ENCODE results near the gene FAM162B. TPM values are rescaled to one million over a fixed set of nuclear protein-coding genes. Genes with fewer than 3 reads are reported as not detected.

FAM162B gene
- total RNA-seq, 4 donors from 2014 or later, result 0.59 to 46.6 (median 14.6) TPM

DNA sequence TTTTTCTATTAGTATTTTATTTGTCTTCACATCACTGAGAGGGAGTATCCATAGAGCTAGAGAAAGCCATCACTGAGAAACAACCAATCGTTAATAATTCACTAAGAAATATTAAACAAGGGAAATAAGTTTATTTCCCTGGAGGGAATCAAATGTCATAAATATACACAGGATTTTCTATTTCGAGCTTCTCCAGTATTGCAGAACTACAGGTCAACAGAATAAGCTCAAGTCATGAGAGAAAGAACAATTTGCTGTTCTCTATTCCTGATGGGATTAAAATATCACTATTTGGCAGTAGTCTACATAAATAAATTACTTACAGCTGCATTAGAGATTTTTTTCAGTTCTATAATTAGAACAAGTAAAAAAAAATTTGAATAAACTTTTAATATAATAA, 2.2 kb upstream of the FAM162B start:
- intact Hi-C loops (cut with DNase I; ENCODE audit: low total_unique reads), result no loop called here

DNA sequence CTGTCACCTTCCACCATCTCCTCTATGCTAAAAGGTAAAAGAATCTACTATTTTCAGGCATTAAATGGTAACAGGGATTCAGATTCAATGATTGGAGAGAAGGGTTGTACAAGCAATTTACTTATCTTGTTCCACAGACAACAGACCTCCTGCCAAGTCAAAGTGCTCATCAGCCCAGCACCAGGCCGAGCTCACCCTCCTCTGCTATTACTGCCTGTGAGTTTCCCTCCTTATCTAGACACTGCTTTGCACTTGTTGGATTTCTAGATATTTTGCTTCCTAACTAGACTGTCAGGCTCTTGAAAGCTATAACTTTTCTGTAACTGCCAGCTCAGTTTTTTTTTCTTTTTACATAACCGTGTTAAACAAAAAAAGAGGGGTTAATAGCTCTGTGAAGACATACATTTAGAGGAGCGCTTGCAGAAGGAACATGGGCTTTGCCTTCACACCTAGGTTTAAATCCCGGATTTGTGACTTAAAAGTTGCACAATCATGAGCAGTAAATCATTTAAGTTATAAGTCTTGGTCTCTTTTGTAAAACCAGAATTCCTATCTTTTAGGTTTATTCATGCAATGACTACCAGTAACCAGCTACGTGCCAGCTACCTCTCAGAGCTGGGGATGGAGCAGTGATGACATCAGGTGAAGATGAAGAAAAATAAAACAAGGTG, 1.1 kb upstream of the FAM162B start:
- Histone ChIP-seq H3K27me3 (no peaks in the 10 kb centered on the region), H3K27ac (no peak overlapping the region), H3K9me3 (no peaks in the 10 kb centered on the region), H3K4me1 (no peaks in the 10 kb centered on the region), H3K4me3 (no peak overlapping the region), H3K36me3 (no peaks in the 10 kb centered on the region)
- intact Hi-C loops (cut with DNase I; ENCODE audit: low total_unique reads), result no loop called here
- DNase-seq, result no peak
- TF ChIP-seq, protein P1, sequence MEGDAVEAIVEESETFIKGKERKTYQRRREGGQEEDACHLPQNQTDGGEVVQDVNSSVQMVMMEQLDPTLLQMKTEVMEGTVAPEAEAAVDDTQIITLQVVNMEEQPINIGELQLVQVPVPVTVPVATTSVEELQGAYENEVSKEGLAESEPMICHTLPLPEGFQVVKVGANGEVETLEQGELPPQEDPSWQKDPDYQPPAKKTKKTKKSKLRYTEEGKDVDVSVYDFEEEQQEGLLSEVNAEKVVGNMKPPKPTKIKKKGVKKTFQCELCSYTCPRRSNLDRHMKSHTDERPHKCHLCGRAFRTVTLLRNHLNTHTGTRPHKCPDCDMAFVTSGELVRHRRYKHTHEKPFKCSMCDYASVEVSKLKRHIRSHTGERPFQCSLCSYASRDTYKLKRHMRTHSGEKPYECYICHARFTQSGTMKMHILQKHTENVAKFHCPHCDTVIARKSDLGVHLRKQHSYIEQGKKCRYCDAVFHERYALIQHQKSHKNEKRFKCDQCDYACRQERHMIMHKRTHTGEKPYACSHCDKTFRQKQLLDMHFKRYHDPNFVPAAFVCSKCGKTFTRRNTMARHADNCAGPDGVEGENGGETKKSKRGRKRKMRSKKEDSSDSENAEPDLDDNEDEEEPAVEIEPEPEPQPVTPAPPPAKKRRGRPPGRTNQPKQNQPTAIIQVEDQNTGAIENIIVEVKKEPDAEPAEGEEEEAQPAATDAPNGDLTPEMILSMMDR (IDR thresholded peaks at IDR 0.05), result no peak
- TF ChIP-seq POLR2A (IDR thresholded peaks at IDR 0.05), result no peak

More for the DNA sequence above, 2.2 kb upstream of the FAM162B start:
- Histone ChIP-seq H3K36me3 (no peaks in the 10 kb centered on the region), H3K9me3 (no peaks in the 10 kb centered on the region), H3K27ac (no peak overlapping the region), H3K4me1 (no peaks in the 10 kb centered on the region), H3K4me3 (no peak overlapping the region), H3K27me3 (no peaks in the 10 kb centered on the region)
- no peak for TF ChIP-seq POLR2A (IDR thresholded peaks at IDR 0.05)
- TF ChIP-seq, protein P1 (IDR thresholded peaks at IDR 0.05), result no peak
- DNase-seq, result no peak

DNA sequence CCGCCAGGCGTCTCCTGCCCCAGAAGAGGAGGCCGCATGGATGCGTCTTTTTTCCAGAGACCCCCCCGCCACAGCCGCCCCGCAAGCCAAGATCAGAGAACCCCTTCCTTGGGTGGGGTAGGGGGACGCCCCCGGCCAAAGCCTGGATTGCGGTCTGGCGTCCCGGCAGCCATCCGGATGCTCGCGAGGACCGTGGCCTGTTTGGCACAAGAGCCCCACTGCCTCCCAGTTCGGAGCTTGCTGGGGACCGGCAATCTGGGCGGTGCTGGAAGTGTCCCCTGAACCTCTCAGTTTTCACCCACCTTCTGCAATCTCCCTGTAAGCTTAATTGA, 924 bp downstream of the FAM162B start:
- H3K9me3 ChIP-seq, result no peaks in the 10 kb centered on the region
- TF ChIP-seq, protein P1 (IDR thresholded peaks at IDR 0.05), result no peak
- no peak for TF ChIP-seq POLR2A (IDR thresholded peaks at IDR 0.05)
- H3K4me1 ChIP-seq, result no peaks in the 10 kb centered on the region
- intact Hi-C loops (cut with DNase I; ENCODE audit: low total_unique reads), result no loop called here
- peak overlapping the region; percentile 25 to 39 for H3K4me3 ChIP-seq
- peak in 1 of 2 donors; percentile 17 for DNase-seq
- peak overlapping the region in 1 of 2 donors; percentile 52 for H3K27ac ChIP-seq
- no peaks in the 10 kb centered on the region for H3K36me3 ChIP-seq
- H3K27me3 ChIP-seq, result no peaks in the 10 kb centered on the region

DNA sequence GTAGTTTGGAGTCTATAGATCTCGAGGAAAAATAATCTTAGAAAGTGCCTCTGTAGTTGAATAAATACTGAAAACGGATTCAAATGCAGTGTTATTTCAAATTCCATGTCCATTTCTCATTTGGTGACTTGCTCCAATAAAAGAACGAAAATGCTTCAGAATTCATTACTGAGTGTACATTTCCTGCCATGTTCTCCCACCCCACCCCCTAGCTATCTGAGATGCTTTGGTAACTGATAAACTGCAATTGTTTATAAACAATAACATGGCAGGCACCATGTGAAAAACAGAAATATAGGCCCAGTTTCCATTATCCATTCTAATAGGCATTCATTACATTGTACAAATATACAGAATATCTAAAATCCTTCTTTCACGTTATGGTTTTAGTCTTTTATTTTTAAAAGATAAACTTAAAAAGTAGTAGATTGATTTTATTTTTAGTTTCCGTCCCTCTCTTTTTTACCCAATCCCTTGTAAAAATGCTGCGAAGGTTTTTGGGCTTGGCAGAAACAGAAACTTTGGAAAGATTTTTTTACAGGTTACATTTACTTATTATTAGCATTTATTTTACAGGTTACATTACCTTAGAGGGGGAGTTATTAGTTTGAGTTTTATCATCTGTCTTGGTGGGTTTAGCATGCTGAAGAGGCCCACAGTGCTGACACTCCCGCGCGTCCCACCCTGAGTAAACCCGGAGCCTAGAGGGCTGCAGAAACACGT, 1.5 kb downstream of the FAM162B start:
- TF ChIP-seq, protein P1 (IDR thresholded peaks at IDR 0.05), result no peak
- TF ChIP-seq POLR2A (IDR thresholded peaks at IDR 0.05), result no peak
- Histone ChIP-seq H3K4me1 (no peaks in the 10 kb centered on the region), H3K9me3 (no peaks in the 10 kb centered on the region), H3K36me3 (no peaks in the 10 kb centered on the region), H3K4me3 (no peak overlapping the region), H3K27ac (peak overlapping the region in 1 of 2 donors; percentile 52), H3K27me3 (no peaks in the 10 kb centered on the region)
- intact Hi-C loops (cut with DNase I; ENCODE audit: low total_unique reads), result no loop called here
- DNase-seq, result no peak

DNA sequence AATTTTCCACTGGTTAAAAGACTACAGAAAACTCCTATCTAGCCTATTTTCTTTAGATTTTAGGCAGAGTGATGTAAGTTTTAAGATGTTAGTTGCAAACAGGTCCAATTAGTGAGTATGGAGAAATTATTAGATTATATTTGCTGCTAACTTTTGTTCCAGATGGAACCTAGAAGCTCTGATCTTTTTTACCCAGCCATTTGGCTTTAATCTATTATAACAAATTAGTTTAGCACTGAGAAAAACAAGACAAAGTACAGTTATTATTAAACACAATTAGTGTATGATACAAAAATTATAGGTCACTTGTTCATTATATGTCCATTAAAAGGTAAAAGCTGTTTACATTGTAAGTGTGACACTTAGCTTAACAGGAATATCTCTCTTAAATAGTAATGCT, 2.5 kb downstream of the FAM162B start:
- no peaks in the 10 kb centered on the region for H3K27me3 ChIP-seq
- intact Hi-C loops (cut with DNase I; ENCODE audit: low total_unique reads), result no loop called here
- H3K36me3 ChIP-seq, result no peaks in the 10 kb centered on the region
- no peak overlapping the region for H3K27ac ChIP-seq
- TF ChIP-seq, protein P1 (IDR thresholded peaks at IDR 0.05), result no peak
- no peak for TF ChIP-seq POLR2A (IDR thresholded peaks at IDR 0.05)
- H3K4me1 ChIP-seq, result no peaks in the 10 kb centered on the region
- no peaks in the 10 kb centered on the region for H3K9me3 ChIP-seq
- no peak overlapping the region for H3K4me3 ChIP-seq
- no peak for DNase-seq
